ENCODE data around the gene SNX3. TPM values are rescaled to one million over a fixed set of nuclear protein-coding genes. Genes with fewer than 3 reads are reported as not detected.

The SNX3 gene
- total RNA-seq, 1 experiment from 2014 or later, result 104 TPM

- intact Hi-C loops (cut with micrococcal nuclease; ENCODE audit: unreplicated experiment), result no loop called here
- POLR2A ChIA-PET (ENCODE audit: low non-redundant PET), result no interaction called here
These were observed 88.8 kb downstream of the SNX3 start for GRCh38 chr6:108171918-108172516.

GRCh38 chr6:108171291-108171917, 89.4 kb downstream of the SNX3 start:
- intact Hi-C loops (cut with micrococcal nuclease; ENCODE audit: unreplicated experiment), result no loop called here
- POLR2A ChIA-PET (ENCODE audit: low non-redundant PET), result no interaction called here
- Histone ChIP-seq H3K27ac (ENCODE audit: low read depth, low read length, poor library complexity, severe bottlenecking) (no peak overlapping the region), H3K27me3 (replicated peaks; ENCODE audit: insufficient read depth, low read depth, low read length, poor library complexity) (peaks cover 100% of the 10 kb centered on the region), H3K4me3 (ENCODE audit: low read depth, low read length, poor library complexity, severe bottlenecking) (no peak overlapping the region), H3K9me3 (ENCODE audit: low read depth, low read length, poor library complexity, severe bottlenecking) (no peaks in the 10 kb centered on the region), H3K36me3 (ENCODE audit: insufficient read depth, low read length, poor library complexity, severe bottlenecking) (no peaks in the 10 kb centered on the region), H3K4me1 (ENCODE audit: insufficient read depth, low read length, poor library complexity, severe bottlenecking) (peaks cover 4% of the 10 kb centered on the region)
- DNase-seq (ENCODE audit: low spot score), result no peak
- CTCF ChIA-PET, result no interaction called here
- TF ChIP-seq, protein P1, sequence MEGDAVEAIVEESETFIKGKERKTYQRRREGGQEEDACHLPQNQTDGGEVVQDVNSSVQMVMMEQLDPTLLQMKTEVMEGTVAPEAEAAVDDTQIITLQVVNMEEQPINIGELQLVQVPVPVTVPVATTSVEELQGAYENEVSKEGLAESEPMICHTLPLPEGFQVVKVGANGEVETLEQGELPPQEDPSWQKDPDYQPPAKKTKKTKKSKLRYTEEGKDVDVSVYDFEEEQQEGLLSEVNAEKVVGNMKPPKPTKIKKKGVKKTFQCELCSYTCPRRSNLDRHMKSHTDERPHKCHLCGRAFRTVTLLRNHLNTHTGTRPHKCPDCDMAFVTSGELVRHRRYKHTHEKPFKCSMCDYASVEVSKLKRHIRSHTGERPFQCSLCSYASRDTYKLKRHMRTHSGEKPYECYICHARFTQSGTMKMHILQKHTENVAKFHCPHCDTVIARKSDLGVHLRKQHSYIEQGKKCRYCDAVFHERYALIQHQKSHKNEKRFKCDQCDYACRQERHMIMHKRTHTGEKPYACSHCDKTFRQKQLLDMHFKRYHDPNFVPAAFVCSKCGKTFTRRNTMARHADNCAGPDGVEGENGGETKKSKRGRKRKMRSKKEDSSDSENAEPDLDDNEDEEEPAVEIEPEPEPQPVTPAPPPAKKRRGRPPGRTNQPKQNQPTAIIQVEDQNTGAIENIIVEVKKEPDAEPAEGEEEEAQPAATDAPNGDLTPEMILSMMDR (conservative IDR thresholded peaks at IDR 0.05; ENCODE audit: low read depth, low read length), result no peak
- BruUV-seq (replicated peaks), result no TSS peak

More at GRCh38 chr6:108171918-108172516, 88.8 kb downstream of the SNX3 start:
- BruUV-seq (replicated peaks), result no TSS peak
- TF ChIP-seq EZH2 (IDR thresholded peaks at IDR 0.05; ENCODE audit: borderline replicate concordance, low read depth, low read length, poor library complexity, severe bottlenecking), result no peak
- TF ChIP-seq, protein P1 (conservative IDR thresholded peaks at IDR 0.05; ENCODE audit: low read depth, low read length), result no peak
- CTCF ChIA-PET, result no interaction called here
- no peak for DNase-seq (ENCODE audit: low spot score)
- H3K4me1 ChIP-seq (ENCODE audit: insufficient read depth, low read length, poor library complexity, severe bottlenecking), result no peaks in the 10 kb centered on the region
- H3K4me3 ChIP-seq (ENCODE audit: low read depth, low read length, poor library complexity, severe bottlenecking), result no peak overlapping the region
- H3K27ac ChIP-seq (ENCODE audit: low read depth, low read length, poor library complexity, severe bottlenecking), result no peak overlapping the region
- H3K9me3 ChIP-seq (ENCODE audit: low read depth, low read length, poor library complexity, severe bottlenecking), result no peaks in the 10 kb centered on the region
- peaks cover 100% of the 10 kb centered on the region for H3K27me3 ChIP-seq (replicated peaks; ENCODE audit: insufficient read depth, low read depth, low read length, poor library complexity)
- no peaks in the 10 kb centered on the region for H3K36me3 ChIP-seq (ENCODE audit: insufficient read depth, low read length, poor library complexity, severe bottlenecking)

DNA sequence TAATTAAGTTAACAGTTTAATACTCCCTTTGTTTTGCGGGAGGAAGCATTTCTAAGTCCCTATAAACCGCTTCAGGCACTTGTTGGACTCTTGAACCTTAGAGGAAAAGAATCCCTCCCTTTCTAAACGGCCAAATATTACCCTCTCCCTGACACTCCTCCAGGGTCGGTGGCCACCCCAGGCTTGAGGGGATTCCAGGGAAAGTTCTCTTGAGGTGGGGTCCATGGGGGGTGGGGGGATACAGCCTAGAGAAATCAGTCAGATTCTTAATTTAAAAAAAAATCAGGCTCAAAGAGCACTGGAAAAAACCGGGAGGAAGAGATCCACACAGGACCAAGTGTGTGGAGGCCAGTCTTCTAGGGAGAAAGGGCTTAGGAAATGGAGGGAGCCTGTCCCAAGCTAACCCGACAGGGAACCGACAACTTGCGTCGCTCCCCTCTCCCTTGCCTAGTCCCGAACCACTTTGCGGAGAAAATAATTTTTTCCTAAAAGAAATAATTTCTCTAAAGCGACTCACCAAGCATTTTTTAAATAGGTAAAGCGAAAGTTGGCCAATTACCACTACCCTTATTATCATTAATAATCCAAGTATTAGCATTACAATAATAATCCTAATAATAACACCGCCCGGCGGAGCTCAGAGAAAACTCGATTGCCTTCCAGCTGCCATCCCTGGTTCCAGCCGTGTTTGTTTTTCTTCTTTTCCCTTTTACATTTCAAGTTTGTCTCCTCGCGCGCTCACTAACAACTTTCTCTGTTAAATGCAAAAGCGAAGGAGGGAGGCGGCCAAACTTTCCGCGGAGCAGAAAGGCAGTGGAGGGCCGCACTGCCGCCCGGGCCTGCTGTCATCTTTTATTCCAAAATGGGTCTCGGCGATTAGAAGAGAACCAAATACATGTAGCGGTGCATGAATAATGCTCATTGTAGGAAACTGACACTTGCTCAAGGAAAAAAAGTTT, 90.2 kb downstream of the SNX3 start:
- Histone ChIP-seq H3K27me3 (replicated peaks; ENCODE audit: insufficient read depth, low read depth, low read length, poor library complexity) (peaks cover 100% of the 10 kb centered on the region), H3K9me3 (ENCODE audit: low read depth, low read length, poor library complexity, severe bottlenecking) (no peaks in the 10 kb centered on the region), H3K4me1 (ENCODE audit: insufficient read depth, low read length, poor library complexity, severe bottlenecking) (peaks cover 10% of the 10 kb centered on the region), H3K4me3 (ENCODE audit: low read depth, low read length, poor library complexity, severe bottlenecking) (no peak overlapping the region), H3K36me3 (ENCODE audit: insufficient read depth, low read length, poor library complexity, severe bottlenecking) (no peaks in the 10 kb centered on the region), H3K27ac (ENCODE audit: low read depth, low read length, poor library complexity, severe bottlenecking) (no peak overlapping the region)
- intact Hi-C loops (cut with micrococcal nuclease; ENCODE audit: unreplicated experiment), result no loop called here
- no peak for DNase-seq (ENCODE audit: low spot score)
- no TSS peak for BruUV-seq (replicated peaks)
- CTCF ChIA-PET, result no interaction called here
- POLR2A ChIA-PET (ENCODE audit: low non-redundant PET), result no interaction called here
- TF ChIP-seq, protein P1 (conservative IDR thresholded peaks at IDR 0.05; ENCODE audit: low read depth, low read length), result no peak
- no peak for TF ChIP-seq EZH2 (IDR thresholded peaks at IDR 0.05; ENCODE audit: borderline replicate concordance, low read depth, low read length, poor library complexity, severe bottlenecking)

Data from A673 (cell line).